Fibroblast of pulmonary artery (primary cell): ENCODE results near the gene GATAD1.

Source experiments
- DNase-seq: peaks from one replicate; pipeline ENCODE4 v3.0.0-alpha.2; 2010; ENCODE audit warnings: low read depth
- H3K4me3 ChIP-seq: replicated peaks from 2 replicates; pipeline ENCODE4 v1.5.1; 2011; ENCODE audit warnings: low read depth, mild to moderate bottlenecking, control low read depth, low read length, moderate library complexity
- CTCF ChIP-seq: IDR thresholded peaks from 2 replicates; pipeline ENCODE4 v1.5.1; 2011; ENCODE audit warnings: mild to moderate bottlenecking, control low read depth, low read length, inconsistent platforms; ENCODE audit errors: missing control alignments

Gene GATAD1

GRCh38 chr7:92422926-92423325, 24.4 kb upstream of the GATAD1 start:
- no peak for TF ChIP-seq CTCF
- H3K4me3 ChIP-seq = no peak overlapping the region
- DNase-seq = no peak

GRCh38 chr7:92423710-92424131, 23.6 kb upstream of the GATAD1 start:
- DNase-seq = no peak
- TF ChIP-seq CTCF = no peak
- no peak overlapping the region for H3K4me3 ChIP-seq

- DNase-seq = no peak
- H3K4me3 ChIP-seq = no peak overlapping the region
- no peak for TF ChIP-seq CTCF
Observed at GRCh38 chr7:92425311-92425947, 21.9 kb upstream of the GATAD1 start.

GRCh38 chr7:92427193-92427592, 20.1 kb upstream of the GATAD1 start:
- DNase-seq = no peak
- no peak overlapping the region for H3K4me3 ChIP-seq
- TF ChIP-seq CTCF = no peak

GRCh38 chr7:92432299-92432946, 14.9 kb upstream of the GATAD1 start:
- DNase-seq = no peak
- no peak overlapping the region for H3K4me3 ChIP-seq
- TF ChIP-seq CTCF = no peak

- no peak overlapping the region for H3K4me3 ChIP-seq
- TF ChIP-seq CTCF = no peak
- no peak for DNase-seq
Observed at GRCh38 chr7:92433019-92433418, 14.3 kb upstream of the GATAD1 start.

- TF ChIP-seq CTCF = no peak
- DNase-seq = no peak
- no peak overlapping the region for H3K4me3 ChIP-seq
Observed at GRCh38 chr7:92435542-92435941, 11.7 kb upstream of the GATAD1 start.
